ENCODE measurements around the gene GSG1L.

- TF ChIP-seq, protein P1, sequence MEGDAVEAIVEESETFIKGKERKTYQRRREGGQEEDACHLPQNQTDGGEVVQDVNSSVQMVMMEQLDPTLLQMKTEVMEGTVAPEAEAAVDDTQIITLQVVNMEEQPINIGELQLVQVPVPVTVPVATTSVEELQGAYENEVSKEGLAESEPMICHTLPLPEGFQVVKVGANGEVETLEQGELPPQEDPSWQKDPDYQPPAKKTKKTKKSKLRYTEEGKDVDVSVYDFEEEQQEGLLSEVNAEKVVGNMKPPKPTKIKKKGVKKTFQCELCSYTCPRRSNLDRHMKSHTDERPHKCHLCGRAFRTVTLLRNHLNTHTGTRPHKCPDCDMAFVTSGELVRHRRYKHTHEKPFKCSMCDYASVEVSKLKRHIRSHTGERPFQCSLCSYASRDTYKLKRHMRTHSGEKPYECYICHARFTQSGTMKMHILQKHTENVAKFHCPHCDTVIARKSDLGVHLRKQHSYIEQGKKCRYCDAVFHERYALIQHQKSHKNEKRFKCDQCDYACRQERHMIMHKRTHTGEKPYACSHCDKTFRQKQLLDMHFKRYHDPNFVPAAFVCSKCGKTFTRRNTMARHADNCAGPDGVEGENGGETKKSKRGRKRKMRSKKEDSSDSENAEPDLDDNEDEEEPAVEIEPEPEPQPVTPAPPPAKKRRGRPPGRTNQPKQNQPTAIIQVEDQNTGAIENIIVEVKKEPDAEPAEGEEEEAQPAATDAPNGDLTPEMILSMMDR (IDR thresholded peaks at IDR 0.05) = no peak
- no peak for TF ChIP-seq POLR2A (IDR thresholded peaks at IDR 0.05)
Observed at GRCh38 chr16:27960619-27961295, 102.8 kb downstream of the GSG1L start.
